Gastrocnemius medialis (tissue), 4 donors: ENCODE measurements around the gene KIF26B. TPM values are rescaled to one million over a fixed set of nuclear protein-coding genes. Genes with fewer than 3 reads are reported as not detected.

Source experiments
- ATAC-seq, 2 donors: fragments of 150-250 bp; one replicate each; pipeline ENCODE4 v1.9.1; 2016
- DNase-seq, 2 donors: peaks; one replicate each; pipeline ENCODE4 v3.0.0-alpha.2; 2019
- H3K27ac ChIP-seq, 4 donors: fragments of 200-600 bp; sonication (generic); 1 replicate in 1 of 4; 2 replicates in 3 of 4; pipeline ENCODE4 v1.5.1; 2016 to 2018; ENCODE audit warnings: mild to moderate bottlenecking in 2 of 4, moderate library complexity in 1 of 4
- H3K27me3 ChIP-seq, 3 donors: fragments of 200-600 bp; sonication (generic) in 2 of 3; 1 replicate in 1 of 3; 2 replicates in 2 of 3; pipeline versions ENCODE4 v1.5.1 to v1.6.0; 2016 to 2019; ENCODE audit warnings: mild to moderate bottlenecking in 1 of 3, moderate library complexity in 1 of 3
- H3K36me3 ChIP-seq, 2 donors: fragments of 200-600 bp; sonication (generic) in 1 of 2; one replicate each; pipeline ENCODE4 v1.5.1; 2017 to 2018
- H3K4me1 ChIP-seq, 2 donors: fragments of 200-600 bp; sonication (generic) in 1 of 2; one replicate each; pipeline ENCODE4 v1.5.1; 2016 to 2017; ENCODE audit warnings: mild to moderate bottlenecking in 2 of 2
- H3K4me3 ChIP-seq, 4 donors: fragments of 200-600 bp; sonication (generic) in 3 of 4; 1 replicate in 1 of 4; 2 replicates in 3 of 4; pipeline ENCODE4 v1.5.1; 2016 to 2019; ENCODE audit warnings: mild to moderate bottlenecking in 2 of 4
- H3K9me3 ChIP-seq, 3 donors: fragments of 200-600 bp; sonication (generic) in 2 of 3; 1 replicate in 1 of 3; 2 replicates in 2 of 3; pipeline ENCODE4 v1.5.1; 2016 to 2019
- CTCF ChIP-seq, 5 experiments: fragments of 450-650 bp in 3 of 5; fragments of 200-600 bp in 2 of 5; sonication (generic) in 2 of 5; IDR thresholded peaks in 4 of 5; conservative IDR thresholded peaks in 1 of 5; 1 replicate in 4 of 5; 2 replicates in 1 of 5; pipeline ENCODE4 v1.5.1; 2016 to 2019; ENCODE audit warnings: antibody characterized with exemption in 5 of 5, mild to moderate bottlenecking in 3 of 5, moderate library complexity in 3 of 5
- POLR2A ChIP-seq, 2 donors: fragments of 450-650 bp; IDR thresholded peaks; one replicate each; pipeline ENCODE4 v1.6.1; 2017; ENCODE audit warnings: antibody characterized with exemption in 2 of 2, mild to moderate bottlenecking in 2 of 2, moderate library complexity in 2 of 2
- in situ Hi-C, 4 donors: fragments of 200-750 bp; cut with MboI; loops; one replicate each; pipeline versions ENCODE4 v1.15.0 to v1.8.0; 2017; ENCODE audit warnings: low sequenced_read_pairs in 4 of 4
- intact Hi-C: fragments of 100-400 bp; cut with DNase I; formaldehyde crosslinking; loops from one replicate; pipeline ENCODE4 v1.15.1; 2023; ENCODE audit warnings: low total_unique reads
- total RNA-seq, 4 donors: library from RNA; depleted of rRNA; stranded (reverse); fragments of >200 nt; gene quantifications; one replicate each; pipeline versions ENCODE4 v1.1.0 to v1.2.3, GENCODE V29; 2016

KIF26B gene
- total RNA-seq, 4 donors from 2014 or later, result 0.02 to 0.20 (median 0.10) TPM; not detected in 1

GRCh38 chr1:245207056-245207638 lies 52.4 kb downstream of the KIF26B start:
- DNase-seq, result no peak
- no peak for ATAC-seq
- H3K27me3 ChIP-seq, result peaks cover 0 to 2% (median 0%) of the 10 kb centered on the region in 3 donors
- no peak for TF ChIP-seq CTCF (IDR thresholded peaks at IDR 0.05 in 4 of 5, conservative IDR thresholded peaks at IDR 0.05 in 1 of 5)
- TF ChIP-seq POLR2A (IDR thresholded peaks at IDR 0.05), result no peak
- H3K36me3 ChIP-seq, result no peaks in the 10 kb centered on the region
- intact Hi-C loops (no loop called here), in situ Hi-C loops (no loop called here)
- peaks cover 0 to 11% (median 3%) of the 10 kb centered on the region in 3 donors for H3K9me3 ChIP-seq
- H3K4me1 ChIP-seq, result no peaks in the 10 kb centered on the region
- no peak overlapping the region for H3K4me3 ChIP-seq
- no peak overlapping the region for H3K27ac ChIP-seq

- ATAC-seq, result no peak
- Histone ChIP-seq H3K4me1 (no peaks in the 10 kb centered on the region), H3K27me3 (no peaks in the 10 kb centered on the region), H3K36me3 (no peaks in the 10 kb centered on the region), H3K9me3 (peaks cover 0 to 11% (median 3%) of the 10 kb centered on the region in 3 donors), H3K4me3 (no peak overlapping the region), H3K27ac (no peak overlapping the region)
- no peak for DNase-seq
- no peak for TF ChIP-seq CTCF (IDR thresholded peaks at IDR 0.05 in 4 of 5, conservative IDR thresholded peaks at IDR 0.05 in 1 of 5)
- no peak for TF ChIP-seq POLR2A (IDR thresholded peaks at IDR 0.05)
- in situ Hi-C loops (no loop called here), intact Hi-C loops (no loop called here)
Measured at GRCh38 chr1:245207801-245208200, 53.0 kb downstream of the KIF26B start.

GRCh38 chr1:245209658-245210435 lies 55.1 kb downstream of the KIF26B start:
- Histone ChIP-seq H3K4me3 (no peak overlapping the region), H3K27me3 (no peaks in the 10 kb centered on the region), H3K36me3 (no peaks in the 10 kb centered on the region), H3K27ac (no peak overlapping the region), H3K9me3 (peaks cover 0 to 11% (median 3%) of the 10 kb centered on the region in 3 donors), H3K4me1 (no peaks in the 10 kb centered on the region)
- intact Hi-C loops, result no loop called here
- TF ChIP-seq POLR2A (IDR thresholded peaks at IDR 0.05) (no peak), CTCF (IDR thresholded peaks at IDR 0.05 in 4 of 5, conservative IDR thresholded peaks at IDR 0.05 in 1 of 5) (no peak)
- in situ Hi-C loops, result no loop called here
- no peak for ATAC-seq
- DNase-seq, result no peak

- intact Hi-C loops, result no loop called here
Measured at GRCh38 chr1:245211035-245211749, 56.4 kb downstream of the KIF26B start.

More at GRCh38 chr1:245211035-245211749, 56.4 kb downstream of the KIF26B start:
- H3K9me3 ChIP-seq, result peaks cover 0 to 11% (median 3%) of the 10 kb centered on the region in 3 donors
- ATAC-seq (no peak), DNase-seq (no peak)
- H3K27me3 ChIP-seq, result no peaks in the 10 kb centered on the region
- no peak overlapping the region for H3K4me3 ChIP-seq
- in situ Hi-C loops, result no loop called here
- TF ChIP-seq CTCF (IDR thresholded peaks at IDR 0.05 in 4 of 5, conservative IDR thresholded peaks at IDR 0.05 in 1 of 5), result no peak
- TF ChIP-seq POLR2A (IDR thresholded peaks at IDR 0.05), result no peak
- H3K27ac ChIP-seq, result no peak overlapping the region
- H3K36me3 ChIP-seq, result no peaks in the 10 kb centered on the region
- no peaks in the 10 kb centered on the region for H3K4me1 ChIP-seq
